MCF 10A (cell line): ENCODE results near the gene DNAL1. TPM values are rescaled to one million over a fixed set of nuclear protein-coding genes. Genes with fewer than 3 reads are reported as not detected.

Experiments used
- BruUV-seq: library from RNA; stranded (reverse); fragments of 400-500 nt; replicated peaks from 2 replicates; lab custom pipeline; 2021; lab: Mats Ljungman, UMichigan
- CTCF ChIA-PET: fragments of 300-600 bp; sonication (Branson Sonifier 250); formaldehyde crosslinking; extraction: SDS; loops from one replicate; lab custom pipeline; 2021; ENCODE audit warnings: antibody characterized with exemption, inconsistent platforms; lab: Yijun Ruan, JAX
- POLR2A ChIA-PET: fragments of 300-600, 350-650 bp; sonication (Branson Sonifier 250); formaldehyde crosslinking; extraction: SDS; loops from one replicate; lab custom pipeline; 2020; ENCODE audit warnings: antibody characterized with exemption, inconsistent platforms; lab: Yijun Ruan, JAX
- DNase-seq: peaks from one replicate; pipeline ENCODE4 v3.0.0-alpha.2; 2018; ENCODE audit not compliant: unreplicated experiment
- H3K27ac Mint-ChIP-seq: one replicate; pipeline ENCODE4 v1.8.0; 2022; ENCODE audit warnings: mild to moderate bottlenecking, low read depth, mixed read lengths; ENCODE audit not compliant: unreplicated experiment
- H3K27me3 Mint-ChIP-seq: one replicate; pipeline ENCODE4 v1.8.0; 2022; ENCODE audit warnings: mixed read lengths; ENCODE audit not compliant: insufficient read depth, unreplicated experiment
- H3K36me3 Mint-ChIP-seq: one replicate; pipeline ENCODE4 v1.8.0; 2022; ENCODE audit warnings: mild to moderate bottlenecking, moderate library complexity, mixed read lengths; ENCODE audit not compliant: insufficient read depth, unreplicated experiment
- H3K4me1 Mint-ChIP-seq: one replicate; pipeline ENCODE4 v1.8.0; 2022; ENCODE audit warnings: mixed read lengths; ENCODE audit not compliant: insufficient read depth, unreplicated experiment
- H3K4me3 Mint-ChIP-seq: one replicate; pipeline ENCODE4 v1.8.0; 2022; ENCODE audit warnings: mild to moderate bottlenecking, moderate library complexity, mixed read lengths; ENCODE audit not compliant: unreplicated experiment
- H3K9me3 Mint-ChIP-seq: one replicate; pipeline ENCODE4 v1.8.0; 2022; ENCODE audit warnings: mixed read lengths; ENCODE audit not compliant: unreplicated experiment
- CTCF ChIP-seq: fragments of 200-600 bp; IDR thresholded peaks from one replicate; pipeline ENCODE4 v1.8.0; 2022; ENCODE audit warnings: antibody characterized with exemption, mild to moderate bottlenecking; ENCODE audit not compliant: unreplicated experiment
- intact Hi-C: fragments of 100-400 bp; cut with micrococcal nuclease; formaldehyde crosslinking; loops from 2 replicates; pipeline ENCODE4 v1.14.1; 2022
- total RNA-seq: library from RNA; stranded (reverse); gene quantifications from 2 replicates; pipeline ENCODE4 v1.2.3, GENCODE V29; 2022

Gene DNAL1
- total RNA-seq, 1 experiment from 2014 or later, result 18.5 TPM

- no peaks in the 10 kb centered on the region for H3K9me3 Mint-ChIP-seq
- BruUV-seq, result no TSS peak
- no peak overlapping the region for H3K4me3 Mint-ChIP-seq
- DNase-seq, result no peak
- no peak for TF ChIP-seq CTCF
- POLR2A ChIA-PET, result no interaction called here
- peaks cover 6% of the 10 kb centered on the region for H3K36me3 Mint-ChIP-seq
- CTCF ChIA-PET, result interaction anchor here (0.6 to 0.9 kb wide), 4 partner anchors 89 to 458 kb away, joined by 3 read pairs; no protein-coding TSS in a partner anchor
- intact Hi-C loops, result no loop called here
- H3K27ac Mint-ChIP-seq, result no peak overlapping the region
- no peaks in the 10 kb centered on the region for H3K4me1 Mint-ChIP-seq
- H3K27me3 Mint-ChIP-seq, result no peaks in the 10 kb centered on the region
Measured at GRCh38 chr14:73607241-73607640, 37.5 kb upstream of the DNAL1 start.

GRCh38 chr14:73610687-73611086 lies 34.1 kb upstream of the DNAL1 start:
- no peak for TF ChIP-seq CTCF
- Mint-ChIP-seq H3K4me3 (no peak overlapping the region), H3K4me1 (no peaks in the 10 kb centered on the region), H3K9me3 (no peaks in the 10 kb centered on the region), H3K27me3 (no peaks in the 10 kb centered on the region), H3K36me3 (peaks cover 6% of the 10 kb centered on the region), H3K27ac (no peak overlapping the region)
- ChIA-PET POLR2A (no interaction called here), CTCF (no interaction called here)
- BruUV-seq, result no TSS peak
- intact Hi-C loops, result no loop called here
- DNase-seq, result peak; percentile 30

- BruUV-seq, result no TSS peak
- peak; percentile 51 for DNase-seq
- H3K27ac Mint-ChIP-seq, result no peak within 1 kb of the TSS
- intact Hi-C loops, result no loop called here
- H3K27me3 Mint-ChIP-seq, result no peaks in the 10 kb centered on the region
- peaks cover 6% of the 10 kb centered on the region for H3K36me3 Mint-ChIP-seq
- peak within 1 kb of the TSS; percentile 69 for H3K4me3 Mint-ChIP-seq
- no peak for TF ChIP-seq CTCF
- ChIA-PET CTCF (interaction anchor here (0.5 to 1.1 kb wide), 3 partner anchors 20 to 165 kb away, joined by 3 read pairs; no protein-coding TSS in a partner anchor), POLR2A (interaction anchor here (0.9 to 1.6 kb wide), 5 partner anchors 11 to 122 kb away, joined by 3 to 4 read pairs (median 3); partner anchors contain the start of genes ACOT2, DNAL1 and RIOX1)
- H3K9me3 Mint-ChIP-seq, result no peaks in the 10 kb centered on the region
- no peaks in the 10 kb centered on the region for H3K4me1 Mint-ChIP-seq
Measured at GRCh38 chr14:73612339-73613045, 32.3 kb upstream of the DNAL1 start, which contains the start of gene ACOT6. TSS of gene ACOT6 (plus strand) at chr14:73612517. CDS start at chr14:73612572, 55 bp downstream.

GRCh38 chr14:73613046-73613383 lies 31.8 kb upstream of the DNAL1 start:
- Mint-ChIP-seq H3K27me3 (no peaks in the 10 kb centered on the region), H3K9me3 (no peaks in the 10 kb centered on the region), H3K4me3 (peak overlapping the region; percentile 69), H3K4me1 (no peaks in the 10 kb centered on the region), H3K27ac (no peak overlapping the region), H3K36me3 (peaks cover 5% of the 10 kb centered on the region)
- ChIA-PET CTCF (interaction anchor here (0.5 to 1.1 kb wide), 3 partner anchors 20 to 165 kb away, joined by 3 read pairs; no protein-coding TSS in a partner anchor), POLR2A (interaction anchor here (0.9 to 1.6 kb wide), 5 partner anchors 12 to 123 kb away, joined by 3 to 4 read pairs (median 3); partner anchors contain the start of genes ACOT2, DNAL1 and RIOX1)
- BruUV-seq, result no TSS peak
- intact Hi-C loops, result no loop called here
- TF ChIP-seq CTCF, result no peak
- DNase-seq, result no peak
